Lung (tissue), 12 donors: ENCODE results near the gene FHAD1. TPM values are rescaled to one million over a fixed set of nuclear protein-coding genes. Genes with fewer than 3 reads are reported as not detected.
A peak's percentile ranks its signal among the peaks of the same experiment; 100 is the strongest.
"Not testable (repeated sequence)": the region's sequence is repeated elsewhere in the genome, so short reads cannot be mapped to it uniquely, and the experiment has no call there.

Source experiments
- ATAC-seq: fragments of 200-7000 bp; cut with Tn5 transposase; one replicate; pipeline ENCODE4 v1.9.1; 2020; ENCODE audit warnings: moderate number of reproducible peaks; ENCODE audit not compliant: insufficient read depth, low FRiP score
- DNase-seq, 3 donors: peaks; one replicate each; pipeline ENCODE4 v3.0.0-alpha.2; 2013 to 2017
- H3K27ac ChIP-seq, 2 donors: one replicate each; pipeline ENCODE4 v1.5.1; 2013; ENCODE audit warnings: mild to moderate bottlenecking in 2 of 2, moderate library complexity in 2 of 2, control low read depth in 1 of 2, inconsistent platforms in 1 of 2, low read depth in 1 of 2, low read length in 1 of 2
- H3K27me3 ChIP-seq, 3 donors: one replicate each; pipeline ENCODE4 v1.5.1; 2013; ENCODE audit warnings: low read length in 2 of 3; ENCODE audit not compliant: control insufficient read depth in 3 of 3, insufficient read depth in 3 of 3
- H3K36me3 ChIP-seq, 4 donors: one replicate each; pipeline ENCODE4 v1.5.1; 2013; ENCODE audit warnings: low read length in 4 of 4, mild to moderate bottlenecking in 1 of 4, moderate library complexity in 1 of 4; ENCODE audit not compliant: control insufficient read depth in 4 of 4, insufficient read depth in 4 of 4
- H3K4me1 ChIP-seq, 5 donors: one replicate each; pipeline ENCODE4 v1.5.1; 2013; ENCODE audit warnings: low read length in 5 of 5, mild to moderate bottlenecking in 2 of 5, moderate library complexity in 1 of 5; ENCODE audit not compliant: control insufficient read depth in 5 of 5, insufficient read depth in 5 of 5
- H3K4me3 ChIP-seq: one replicate; pipeline ENCODE4 v1.5.1; 2013; ENCODE audit warnings: mild to moderate bottlenecking, control low read depth, moderate library complexity
- H3K9ac ChIP-seq, 2 donors: one replicate each; pipeline ENCODE4 v1.5.1; 2013; ENCODE audit warnings: low read length in 2 of 2, control low read depth in 1 of 2; ENCODE audit not compliant: insufficient read depth in 1 of 2
- H3K9me3 ChIP-seq, 4 donors: one replicate each; pipeline ENCODE4 v1.5.1; 2013; ENCODE audit warnings: low read length in 3 of 4, mild to moderate bottlenecking in 1 of 4, moderate library complexity in 1 of 4; ENCODE audit not compliant: control insufficient read depth in 4 of 4, insufficient read depth in 3 of 4
- CTCF ChIP-seq: IDR thresholded peaks from 2 replicates; pipeline ENCODE4 v1.5.1; 2012; ENCODE audit warnings: mild to moderate bottlenecking; ENCODE audit errors: control extremely low read depth, extremely low read depth
- WGBS, 2 donors: extraction: QIAGEN DNeasy Blood & Tissue Kit; methylation state at CpG; one replicate each; pipeline ENCODE4 v1.1.7; 2013; 5-methylcytosine and 5-hydroxymethylcytosine counted together
- polyA plus RNA-seq, 2 donors: library from polyadenylated mRNA; stranded (reverse); fragments of 200-250 nt; gene quantifications; one replicate each; pipeline ENCODE4 v1.2.1, GENCODE V29; 2013
- total RNA-seq, 2 donors: library from RNA; depleted of rRNA in 1 of 2; stranded (reverse); fragments of >200 nt in 1 of 2; gene quantifications; one replicate each; pipeline ENCODE4 v1.2.1, GENCODE V29; 2014 to 2021
- donor health status: control.
- donor health status: control.
- donor health status: Bipolar disorder and iron deficiency.
- donor health status: healthy.
- donor health status: DM: yes; HTN: yes; CAD: no.

Gene FHAD1
- total and polyA plus RNA-seq, 4 donors: 4.4 to 25.9 (median 9.2) TPM

- no peak overlapping the region for H3K27ac ChIP-seq
- no peak overlapping the region for H3K4me3 ChIP-seq
- ATAC-seq (no peak), DNase-seq (peak; percentile 71 to 76 (median 74))
- peaks cover 0 to 19% (median 0%) of the 10 kb centered on the region in 5 donors for H3K4me1 ChIP-seq
- H3K9ac ChIP-seq: no peak overlapping the region
- 58 to 67% methylated on average over 9 of the region's 9 CpGs for WGBS, 2 donors
- no peaks in the 10 kb centered on the region for H3K27me3 ChIP-seq
- H3K9me3 ChIP-seq: no peaks in the 10 kb centered on the region
- H3K36me3 ChIP-seq: peaks cover 0 to 15% (median 0%) of the 10 kb centered on the region in 4 donors
- TF ChIP-seq CTCF: no peak
These were observed 185.3 kb downstream of the FHAD1 start for GRCh38 chr1:15432324-15432723.

- no peak for TF ChIP-seq CTCF
- Histone ChIP-seq H3K4me3 (no peak overlapping the region), H3K9me3 (no peaks in the 10 kb centered on the region), H3K27ac (no peak overlapping the region), H3K4me1 (peaks cover 0 to 14% (median 0%) of the 10 kb centered on the region in 5 donors), H3K36me3 (peaks cover 0 to 7% (median 0%) of the 10 kb centered on the region in 4 donors), H3K9ac (no peak overlapping the region), H3K27me3 (no peaks in the 10 kb centered on the region)
- no peak for DNase-seq
- WGBS, 2 donors: 90 to 91% methylated on average over 9 of the region's 9 CpGs
- ATAC-seq: no peak
These were observed 186.4 kb downstream of the FHAD1 start for GRCh38 chr1:15433471-15433870.

- not testable (repeated sequence) for H3K9me3 ChIP-seq, H3K4me3 ChIP-seq, H3K27me3 ChIP-seq, ATAC-seq, H3K36me3 ChIP-seq, H3K9ac ChIP-seq, H3K27ac ChIP-seq
- WGBS, 2 donors: 21 to 35% methylated on average over 8 of the region's 8 CpGs
- DNase-seq: peak in 1 of 3 donors; percentile 57
- peaks cover 0 to 14% (median 0%) of the 10 kb centered on the region in 5 donors for H3K4me1 ChIP-seq
These were observed 187.7 kb downstream of the FHAD1 start for GRCh38 chr1:15434739-15435138.

- Histone ChIP-seq H3K36me3 (peaks cover 0 to 2% (median 0%) of the 10 kb centered on the region in 4 donors), H3K27ac (no peak overlapping the region), H3K4me3 (no peak overlapping the region), H3K9ac (no peak overlapping the region), H3K9me3 (no peaks in the 10 kb centered on the region), H3K4me1 (peaks cover 0 to 14% (median 0%) of the 10 kb centered on the region in 5 donors), H3K27me3 (no peaks in the 10 kb centered on the region)
- ATAC-seq: no peak
- WGBS, 2 donors: 93 to 94% methylated on average over 17 of the region's 17 CpGs
- DNase-seq: no peak
- TF ChIP-seq CTCF: no peak
These were observed 188.4 kb downstream of the FHAD1 start for GRCh38 chr1:15435239-15436077.
